H9 (cell line): Measurements from ENCODE around the gene DDX39A. TPM values are rescaled to one million over a fixed set of nuclear protein-coding genes. Genes with fewer than 3 reads are reported as not detected.

Source experiments
- DNase-seq: peaks from one replicate; pipeline ENCODE4 v3.0.0-alpha.2; 2017
- H2AFZ ChIP-seq: one replicate; pipeline ENCODE4 v1.6.1; 2013; ENCODE audit warnings: mild to moderate bottlenecking, low read length, control low read depth, moderate library complexity
- H2AK5ac ChIP-seq: 2 replicates; pipeline ENCODE4 v1.6.1; 2013; ENCODE audit warnings: low read length, control low read depth, mixed read lengths; ENCODE audit not compliant: insufficient read length
- H2BK120ac ChIP-seq: one replicate; pipeline ENCODE4 v1.6.1; 2013; ENCODE audit warnings: low read depth, mild to moderate bottlenecking, low read length, control low read depth, inconsistent platforms; ENCODE audit not compliant: poor library complexity, severe bottlenecking
- H2BK12ac ChIP-seq: 2 replicates; pipeline ENCODE4 v1.6.1; 2013; ENCODE audit warnings: low read length, control low read depth, mixed read lengths, low read depth; ENCODE audit not compliant: insufficient read length
- H2BK15ac ChIP-seq: 2 replicates; pipeline ENCODE4 v1.6.1; 2013; ENCODE audit warnings: low read depth, low read length, control low read depth
- H2BK20ac ChIP-seq: one replicate; pipeline ENCODE4 v1.6.1; 2013; ENCODE audit warnings: low read depth, mild to moderate bottlenecking, low read length, control low read depth, inconsistent platforms; ENCODE audit not compliant: poor library complexity, severe bottlenecking
- H2BK5ac ChIP-seq: 2 replicates; pipeline ENCODE4 v1.6.1; 2013; ENCODE audit warnings: low read length, control low read depth, mixed read lengths; ENCODE audit not compliant: insufficient read length
- H3K14ac ChIP-seq: 2 replicates; pipeline ENCODE4 v1.6.1; 2013; ENCODE audit warnings: low read length, control low read depth; ENCODE audit not compliant: insufficient read depth
- H3K18ac ChIP-seq: 2 replicates; pipeline ENCODE4 v1.6.1; 2013; ENCODE audit warnings: low read depth, mild to moderate bottlenecking, mixed read lengths, low read length, control low read depth; ENCODE audit not compliant: insufficient read length
- H3K23ac ChIP-seq: 2 replicates; pipeline ENCODE4 v1.6.1; 2013; ENCODE audit warnings: low read length, control low read depth, mixed read lengths, low read depth; ENCODE audit not compliant: insufficient read length
- H3K23me2 ChIP-seq: 2 replicates; pipeline ENCODE4 v1.6.1; 2013; ENCODE audit warnings: low read depth, mild to moderate bottlenecking, mixed read lengths, low read length, control low read depth; ENCODE audit not compliant: insufficient read length, poor library complexity, severe bottlenecking
- H3K27ac ChIP-seq: 2 replicates; pipeline ENCODE4 v1.5.1; 2013; ENCODE audit warnings: low read length, control low read depth, mixed read lengths, low read depth; ENCODE audit not compliant: insufficient read length
- H3K27me3 ChIP-seq: 2 replicates; pipeline ENCODE4 v1.6.1; 2013; ENCODE audit warnings: low read length, control low read depth, inconsistent platforms; ENCODE audit not compliant: insufficient read depth
- H3K4ac ChIP-seq: 2 replicates; pipeline ENCODE4 v1.6.1; 2013; ENCODE audit warnings: low read depth, mild to moderate bottlenecking, control low read depth, inconsistent platforms, low read length, moderate library complexity
- H3K4me1 ChIP-seq: 2 replicates; pipeline ENCODE4 v1.6.1; 2013; ENCODE audit warnings: low read length, control low read depth, inconsistent platforms; ENCODE audit not compliant: insufficient read depth
- H3K4me2 ChIP-seq: 2 replicates; pipeline ENCODE4 v1.6.1; 2013; ENCODE audit warnings: low read length, control low read depth, mixed read lengths; ENCODE audit not compliant: insufficient read length, insufficient read depth
- H3K56ac ChIP-seq: 2 replicates; pipeline ENCODE4 v1.6.1; 2013; ENCODE audit warnings: low read depth, mild to moderate bottlenecking, mixed read lengths, low read length, control low read depth; ENCODE audit not compliant: insufficient read length
- H3K79me1 ChIP-seq: 2 replicates; pipeline ENCODE4 v1.6.1; 2013; ENCODE audit warnings: low read depth, mild to moderate bottlenecking, moderate library complexity, low read length, control low read depth, inconsistent platforms; ENCODE audit not compliant: insufficient read depth, poor library complexity, severe bottlenecking
- H3K79me2 ChIP-seq: 2 replicates; pipeline ENCODE4 v1.6.1; 2013; ENCODE audit warnings: low read length, control low read depth, inconsistent platforms; ENCODE audit not compliant: insufficient read depth
- H3K9ac ChIP-seq: 2 replicates; pipeline ENCODE4 v1.6.1; 2013; ENCODE audit warnings: low read length, control low read depth, mixed read lengths; ENCODE audit not compliant: insufficient read length; ENCODE audit errors: extremely low read depth
- H3K9me3 ChIP-seq: one replicate; pipeline ENCODE4 v1.6.1; 2013; ENCODE audit warnings: low read depth, low read length, inconsistent platforms; ENCODE audit not compliant: control insufficient read depth
- H3T11ph ChIP-seq: one replicate; pipeline ENCODE4 v1.6.1; 2013; ENCODE audit warnings: mild to moderate bottlenecking, low read length, control low read depth, inconsistent platforms
- H4K20me1 ChIP-seq: one replicate; pipeline ENCODE4 v1.6.1; 2013; ENCODE audit not compliant: control insufficient read depth, insufficient read length, insufficient read depth
- H4K5ac ChIP-seq: 2 replicates; pipeline ENCODE4 v1.6.1; 2013; ENCODE audit warnings: low read depth, mild to moderate bottlenecking, mixed read lengths, low read length, control low read depth; ENCODE audit not compliant: insufficient read length
- H4K8ac ChIP-seq: replicated peaks from 2 replicates; pipeline ENCODE4 v1.6.1; 2013; ENCODE audit warnings: low read length, control low read depth, mixed read lengths, low read depth; ENCODE audit not compliant: insufficient read length
- H4K91ac ChIP-seq: 2 replicates; pipeline ENCODE4 v1.6.1; 2013; ENCODE audit warnings: low read depth, mild to moderate bottlenecking, moderate library complexity, mixed read lengths, low read length, control low read depth; ENCODE audit not compliant: insufficient read length
- H3K27ac Mint-ChIP-seq, 3 experiments: 2 replicates in 2 of 3; 3 replicates in 1 of 3; pipeline ENCODE4 v1.8.0; 2020 to 2021; ENCODE audit warnings: mixed read lengths in 3 of 3, mild to moderate bottlenecking in 1 of 3, moderate library complexity in 1 of 3
- H3K27me3 Mint-ChIP-seq: 2 replicates; pipeline ENCODE4 v1.8.0; 2021; ENCODE audit warnings: low read depth, mild to moderate bottlenecking, moderate library complexity, mixed read lengths
- H3K36me3 Mint-ChIP-seq, 3 experiments: 2 replicates in 2 of 3; 3 replicates in 1 of 3; pipeline ENCODE4 v1.8.0; 2020 to 2021; ENCODE audit warnings: low read depth in 3 of 3, mixed read lengths in 3 of 3; ENCODE audit not compliant: insufficient read depth in 1 of 3
- H3K4me1 Mint-ChIP-seq, 2 experiments: 2 replicates each; pipeline ENCODE4 v1.8.0; 2020; ENCODE audit warnings: mixed read lengths in 2 of 2
- H3K4me3 Mint-ChIP-seq, 2 experiments: 2 replicates in 1 of 2; 3 replicates in 1 of 2; pipeline ENCODE4 v1.8.0; 2020 to 2021; ENCODE audit warnings: mild to moderate bottlenecking in 2 of 2, mixed read lengths in 2 of 2, moderate library complexity in 1 of 2
- H3K9me3 Mint-ChIP-seq, 2 experiments: 2 replicates in 1 of 2; 3 replicates in 1 of 2; pipeline ENCODE4 v1.8.0; 2020; ENCODE audit warnings: mild to moderate bottlenecking in 2 of 2, mixed read lengths in 2 of 2, moderate library complexity in 1 of 2
- CTCF ChIP-seq: fragments of 200-600 bp; sonication (generic); conservative IDR thresholded peaks from 3 replicates; pipeline ENCODE4 v1.8.0; 2021; ENCODE audit warnings: antibody characterized with exemption, mild to moderate bottlenecking
- WGBS: extraction: QIAGEN DNeasy Blood & Tissue Kit; methylation state at CpG from one replicate; pipeline ENCODE4 v1.1.7; 2013; ENCODE audit warnings: missing lambda C conversion rate, low lambda C conversion rate, mixed read lengths; ENCODE audit not compliant: insufficient read length; ENCODE audit errors: extremely low coverage; 5-methylcytosine and 5-hydroxymethylcytosine counted together
- total RNA-seq: library from RNA; stranded (reverse); gene quantifications from 2 replicates; pipeline ENCODE4 v1.2.1, GENCODE V29; 2021

DDX39A gene
- total RNA-seq, 1 experiment from 2014 or later: 137 TPM

GRCh38 chr19:14407605-14408484 is 11.3 kb downstream of the DDX39A start:
- peaks cover 3% of the 10 kb centered on the region for H3K79me1 ChIP-seq
- H3K23me2 ChIP-seq: no peaks in the 10 kb centered on the region
- H4K20me1 ChIP-seq: no peaks in the 10 kb centered on the region
- H3T11ph ChIP-seq: no peak overlapping the region
- no peak overlapping the region for H2AFZ ChIP-seq
- no peak overlapping the region for H3K27ac ChIP-seq
- H3K4me1 ChIP-seq: no peaks in the 10 kb centered on the region
- H3K36me3 Mint-ChIP-seq: peaks cover 34 to 61% (median 54%) of the 10 kb centered on the region in 3 experiments
- DNase-seq: no peak
- H2BK120ac ChIP-seq: no peak overlapping the region
- H3K27me3 ChIP-seq: no peaks in the 10 kb centered on the region
- no peak overlapping the region for H2BK5ac ChIP-seq
- H3K4me1 Mint-ChIP-seq: peaks cover 12 to 16% of the 10 kb centered on the region in 2 experiments
- no peak overlapping the region for H2BK20ac ChIP-seq
- H4K5ac ChIP-seq: no peak overlapping the region
- no peak overlapping the region for H4K91ac ChIP-seq
- WGBS: no CpG with 5 or more reads among the region's 20 CpGs
- H3K4me3 Mint-ChIP-seq: no peak overlapping the region; a peak in 1 of 5 replicates
- no peaks in the 10 kb centered on the region; a peak in 1 of 5 replicates for H3K9me3 Mint-ChIP-seq
- H3K14ac ChIP-seq: no peak overlapping the region
- H3K23ac ChIP-seq: no peak overlapping the region
- no peak overlapping the region for H3K18ac ChIP-seq
- H3K9me3 ChIP-seq: no peaks in the 10 kb centered on the region
- no peak overlapping the region for H3K9ac ChIP-seq
- H3K27me3 Mint-ChIP-seq: no peaks in the 10 kb centered on the region; the same call in 1 of the 2 replicates
- no peak overlapping the region for H3K4ac ChIP-seq
- H3K4me2 ChIP-seq: no peak overlapping the region
- no peak overlapping the region for H2AK5ac ChIP-seq
- H2BK15ac ChIP-seq: no peak overlapping the region
- peaks cover 3% of the 10 kb centered on the region; the same call in 1 of the 2 replicates for H3K79me2 ChIP-seq
- H2BK12ac ChIP-seq: no peak overlapping the region
- H4K8ac ChIP-seq: no peak overlapping the region
- H3K27ac Mint-ChIP-seq: peak overlapping the region in 2 of 3 experiments; percentile 27 to 36; a peak in 2 of 7 replicates
- TF ChIP-seq CTCF: no peak
- H3K56ac ChIP-seq: no peak overlapping the region
